Activated T-cell treated with anti-CD3 and anti-CD28 coated beads, Interleukin-2, amount 50 U/mL, for 24 hours (primary cell): ENCODE measurements around the gene CDH16.
"Not testable (repeated sequence)": the region's sequence is repeated elsewhere in the genome, so short reads cannot be mapped to it uniquely, and the experiment has no call there.

Experiments
- DNase-seq: peaks from one replicate; pipeline ENCODE4 v3.0.0-alpha.2; 2020
- H3K27ac Mint-ChIP-seq: 2 replicates; pipeline ENCODE4 v1.8.0; 2020; ENCODE audit warnings: mild to moderate bottlenecking, mixed read lengths
- H3K27me3 Mint-ChIP-seq: 2 replicates; pipeline ENCODE4 v1.8.0; 2020; ENCODE audit warnings: mixed read lengths
- H3K36me3 Mint-ChIP-seq: 2 replicates; pipeline ENCODE4 v1.8.0; 2020; ENCODE audit warnings: low read depth, mixed read lengths
- H3K4me1 Mint-ChIP-seq: 2 replicates; pipeline ENCODE4 v1.8.0; 2020; ENCODE audit warnings: low read depth, mixed read lengths
- H3K4me3 Mint-ChIP-seq: 2 replicates; pipeline ENCODE4 v1.8.0; 2020; ENCODE audit warnings: mild to moderate bottlenecking, moderate library complexity, mixed read lengths
- H3K9me3 Mint-ChIP-seq: 2 replicates; pipeline ENCODE4 v1.8.0; 2020; ENCODE audit warnings: mixed read lengths

The CDH16 gene

DNA sequence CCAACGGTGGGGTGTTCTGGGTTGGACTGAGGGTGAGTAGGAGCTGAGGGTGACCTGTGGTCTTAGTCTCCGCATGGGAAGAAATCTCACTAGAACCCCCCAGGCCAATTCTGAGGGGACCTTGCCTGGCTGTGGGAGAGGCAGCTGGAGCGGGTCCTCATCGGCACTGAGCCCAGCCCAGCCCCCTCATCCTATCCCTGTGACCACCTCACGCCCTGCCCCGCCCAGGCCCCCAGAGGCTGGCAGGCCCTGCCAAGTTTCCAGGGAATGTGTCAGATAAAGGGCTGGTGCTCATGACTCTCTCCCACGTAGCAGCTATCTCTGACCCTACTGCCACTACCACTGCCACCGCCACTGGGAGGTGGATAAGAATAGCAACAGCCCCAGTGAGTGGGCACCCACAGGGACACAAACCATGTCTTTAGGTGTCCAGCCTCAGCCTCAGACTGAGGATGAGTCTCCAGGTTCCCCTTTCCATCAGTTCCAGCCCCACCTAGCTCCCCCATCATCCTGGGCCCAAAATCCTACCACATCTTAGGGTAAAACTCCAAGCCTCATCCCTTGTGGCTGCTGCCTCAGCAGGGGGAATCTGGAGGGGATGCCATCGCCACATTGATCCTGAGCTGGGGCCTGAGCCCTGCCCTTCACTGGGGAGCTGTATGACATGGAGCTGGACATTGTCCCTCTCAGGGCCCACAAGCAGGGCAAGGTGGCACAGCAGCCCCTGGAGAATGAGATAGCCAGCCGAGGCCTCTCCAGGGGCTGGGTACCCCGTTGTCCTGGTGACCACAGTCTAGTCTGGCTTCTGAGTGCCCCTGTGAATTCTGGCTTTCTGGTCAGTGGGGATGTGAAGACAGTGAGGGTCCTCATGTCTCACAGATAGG lies 14.9 kb downstream of the CDH16 start:
- Mint-ChIP-seq H3K27ac (no peak overlapping the region), H3K27me3 (no peaks in the 10 kb centered on the region), H3K9me3 (no peaks in the 10 kb centered on the region), H3K36me3 (no peaks in the 10 kb centered on the region), H3K4me3 (no peak overlapping the region), H3K4me1 (peaks cover 6% of the 10 kb centered on the region)
- DNase-seq, result no peak

GRCh38 chr16:66902648-66903543 lies 15.8 kb downstream of the CDH16 start:
- Mint-ChIP-seq H3K36me3 (no peaks in the 10 kb centered on the region), H3K4me3 (no peak overlapping the region), H3K27me3 (no peaks in the 10 kb centered on the region), H3K27ac (no peak overlapping the region), H3K4me1 (peaks cover 6% of the 10 kb centered on the region), H3K9me3 (no peaks in the 10 kb centered on the region)
- no peak for DNase-seq

- no peaks in the 10 kb centered on the region for H3K27me3 Mint-ChIP-seq
- H3K27ac Mint-ChIP-seq, result no peak overlapping the region
- H3K4me1 Mint-ChIP-seq, result peaks cover 6% of the 10 kb centered on the region
- H3K4me3 Mint-ChIP-seq, result no peak overlapping the region
- H3K36me3 Mint-ChIP-seq, result no peaks in the 10 kb centered on the region
- no peak for DNase-seq
- H3K9me3 Mint-ChIP-seq, result no peaks in the 10 kb centered on the region
Observed at GRCh38 chr16:66901626-66902025, 17.1 kb downstream of the CDH16 start.

GRCh38 chr16:66900721-66901441 lies 17.8 kb downstream of the CDH16 start:
- Mint-ChIP-seq H3K36me3 (peaks cover 3% of the 10 kb centered on the region), H3K4me1 (peaks cover 2% of the 10 kb centered on the region), H3K27me3 (no peaks in the 10 kb centered on the region), H3K9me3 (no peaks in the 10 kb centered on the region), H3K27ac (no peak overlapping the region), H3K4me3 (no peak overlapping the region)
- no peak for DNase-seq

DNA sequence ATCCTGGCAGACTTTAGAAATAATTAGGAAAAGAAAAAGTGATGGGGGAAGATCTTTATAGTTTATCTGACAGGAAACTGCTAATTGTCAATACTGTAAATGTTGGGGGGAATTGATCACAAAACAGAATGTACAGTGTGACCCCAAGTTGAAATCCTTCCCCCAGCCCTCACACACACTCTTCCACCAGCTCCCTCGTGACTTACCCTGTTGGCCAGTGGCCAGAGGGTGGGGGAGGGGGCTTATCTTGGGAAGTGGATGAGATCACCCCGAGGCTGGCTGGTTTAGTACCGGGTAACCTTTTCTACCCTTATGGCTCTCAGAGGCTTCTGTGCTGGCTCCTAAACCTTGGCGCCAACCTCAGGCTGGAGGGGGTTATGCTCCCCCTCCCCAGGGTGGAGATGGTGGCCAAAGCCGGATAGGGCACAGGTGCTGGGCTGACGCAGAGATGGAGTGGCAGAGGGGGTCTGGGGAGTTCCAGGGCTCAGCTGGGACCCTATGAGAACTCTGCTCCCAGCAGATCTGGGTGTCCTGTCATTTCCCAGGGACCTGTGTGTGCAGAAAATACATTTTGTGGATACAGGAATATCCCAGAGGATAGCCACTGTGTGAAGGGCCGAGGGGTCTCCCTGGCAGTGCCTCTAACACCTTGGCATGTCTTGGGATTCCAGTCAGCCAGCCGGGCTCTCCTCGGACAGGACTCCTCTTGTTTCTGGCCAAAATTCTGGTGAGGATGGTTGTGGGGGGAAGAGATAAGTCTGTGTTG lies 18.6 kb downstream of the CDH16 start:
- H3K4me1 Mint-ChIP-seq, result no peaks in the 10 kb centered on the region
- no peak overlapping the region for H3K4me3 Mint-ChIP-seq
- no peaks in the 10 kb centered on the region for H3K27me3 Mint-ChIP-seq
- H3K36me3 Mint-ChIP-seq, result peaks cover 4% of the 10 kb centered on the region
- no peaks in the 10 kb centered on the region for H3K9me3 Mint-ChIP-seq
- no peak overlapping the region for H3K27ac Mint-ChIP-seq
- no peak for DNase-seq

DNA sequence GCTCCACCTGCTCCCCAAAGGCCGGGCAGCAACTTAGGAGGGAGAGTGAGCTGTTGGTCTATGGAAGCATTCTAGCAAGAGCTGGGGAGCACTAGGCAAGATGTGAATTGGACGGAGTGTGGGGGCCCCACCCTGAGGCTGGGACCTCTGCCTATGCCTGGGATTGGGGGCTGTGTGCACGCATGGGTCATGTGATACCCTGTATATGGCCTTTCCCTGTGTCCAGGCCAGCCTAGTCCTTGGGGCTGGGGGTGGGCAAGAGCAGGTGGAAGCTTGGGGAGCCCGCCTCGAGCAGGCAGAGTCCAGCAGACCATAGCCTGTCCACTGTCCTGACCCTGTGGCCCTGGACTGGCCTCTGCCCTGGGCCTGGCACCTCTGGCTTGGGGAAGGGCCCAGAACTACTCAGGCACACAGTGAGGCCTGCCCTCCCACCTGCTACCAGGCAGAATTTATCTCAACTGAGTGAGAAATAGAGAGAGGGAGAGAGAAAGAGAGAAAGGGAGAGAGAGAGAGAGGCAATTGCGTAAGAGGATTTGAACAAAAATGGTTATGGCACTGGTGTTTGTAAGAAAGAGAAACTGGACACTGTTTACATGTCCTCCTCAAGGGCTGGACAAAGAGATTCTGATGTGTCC lies 19.3 kb downstream of the CDH16 start:
- no peaks in the 10 kb centered on the region for H3K27me3 Mint-ChIP-seq
- H3K27ac Mint-ChIP-seq, result no peak overlapping the region
- no peak for DNase-seq
- no peaks in the 10 kb centered on the region for H3K4me1 Mint-ChIP-seq
- no peaks in the 10 kb centered on the region for H3K9me3 Mint-ChIP-seq
- H3K4me3 Mint-ChIP-seq, result no peak overlapping the region
- peaks cover 11% of the 10 kb centered on the region for H3K36me3 Mint-ChIP-seq

- Mint-ChIP-seq H3K4me1 (no peaks in the 10 kb centered on the region), H3K9me3 (no peaks in the 10 kb centered on the region), H3K27me3 (no peaks in the 10 kb centered on the region), H3K27ac (no peak overlapping the region), H3K4me3 (no peak overlapping the region), H3K36me3 (peaks cover 16% of the 10 kb centered on the region)
- DNase-seq, result no peak
Observed at GRCh38 chr16:66898933-66899309, 19.8 kb downstream of the CDH16 start.

- Mint-ChIP-seq H3K4me1 (peaks cover under 1% of the 10 kb centered on the region), H3K36me3 (peaks cover 18% of the 10 kb centered on the region), H3K27me3 (no peaks in the 10 kb centered on the region), H3K4me3 (no peak overlapping the region), H3K9me3 (no peaks in the 10 kb centered on the region), H3K27ac (no peak overlapping the region)
- no peak for DNase-seq
Observed at GRCh38 chr16:66898207-66898606, 20.5 kb downstream of the CDH16 start.

DNA sequence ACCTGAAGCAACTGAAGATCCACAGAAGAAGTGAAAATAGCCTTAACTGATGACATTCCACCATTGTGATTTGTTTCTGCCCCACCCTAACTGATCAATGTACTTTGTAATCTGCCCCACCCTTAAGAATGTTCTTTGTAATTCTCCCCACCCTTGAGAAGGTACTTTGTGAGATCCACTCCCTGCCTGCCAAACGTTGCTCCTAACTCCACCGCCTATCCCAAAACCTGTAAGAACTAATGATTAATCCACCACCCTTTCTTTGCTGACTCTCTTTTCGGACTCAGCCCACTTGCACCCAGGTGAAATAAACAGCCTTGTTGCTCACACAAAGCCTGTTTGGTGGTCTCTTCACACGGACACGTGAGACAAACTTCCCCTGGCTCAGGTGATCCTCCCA lies 22.0 kb downstream of the CDH16 start:
- DNase-seq, H3K4me3 Mint-ChIP-seq, H3K9me3 Mint-ChIP-seq, H3K27me3 Mint-ChIP-seq, H3K27ac Mint-ChIP-seq, H3K4me1 Mint-ChIP-seq: not testable (repeated sequence)
- peaks cover 25% of the 10 kb centered on the region for H3K36me3 Mint-ChIP-seq

- Mint-ChIP-seq H3K27me3 (no peaks in the 10 kb centered on the region), H3K4me1 (peaks cover 8% of the 10 kb centered on the region), H3K9me3 (no peaks in the 10 kb centered on the region), H3K36me3 (peaks cover 31% of the 10 kb centered on the region), H3K27ac (no peak overlapping the region), H3K4me3 (no peak overlapping the region)
- DNase-seq, result no peak
Observed at GRCh38 chr16:66895999-66896398, 22.7 kb downstream of the CDH16 start.

GRCh38 chr16:66895689-66895979 lies 23.1 kb downstream of the CDH16 start:
- Mint-ChIP-seq H3K36me3 (peaks cover 35% of the 10 kb centered on the region), H3K27me3 (no peaks in the 10 kb centered on the region), H3K9me3 (no peaks in the 10 kb centered on the region), H3K4me1 (peaks cover 8% of the 10 kb centered on the region), H3K27ac (no peak overlapping the region), H3K4me3 (no peak overlapping the region)
- no peak for DNase-seq

GRCh38 chr16:66894948-66895688 lies 23.6 kb downstream of the CDH16 start:
- Mint-ChIP-seq H3K27me3 (no peaks in the 10 kb centered on the region), H3K9me3 (no peaks in the 10 kb centered on the region), H3K4me1 (peaks cover 8% of the 10 kb centered on the region), H3K36me3 (peaks cover 39% of the 10 kb centered on the region), H3K27ac (no peak overlapping the region), H3K4me3 (no peak overlapping the region)
- peak; percentile 69 for DNase-seq

DNA sequence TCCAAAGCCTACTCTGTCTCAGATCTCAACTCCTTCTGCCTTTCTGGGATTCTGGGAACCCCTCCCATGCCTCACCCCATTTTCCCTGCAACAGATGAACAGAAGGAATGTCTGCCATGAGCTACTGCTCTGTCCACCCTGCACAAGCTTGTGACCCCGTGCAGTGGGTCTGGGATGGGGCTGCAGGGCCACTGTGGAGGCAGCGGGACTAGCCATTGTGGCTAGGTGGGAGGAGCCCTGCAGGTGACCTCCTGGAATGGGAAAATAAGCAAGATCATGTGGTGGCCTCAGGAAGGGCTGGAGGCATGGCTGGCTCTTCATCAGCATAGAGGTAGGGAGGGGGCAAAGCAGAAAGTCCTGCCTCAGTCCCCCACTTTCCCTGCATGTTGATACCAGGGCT lies 24.6 kb downstream of the CDH16 start:
- Mint-ChIP-seq H3K36me3 (peaks cover 45% of the 10 kb centered on the region), H3K27me3 (no peaks in the 10 kb centered on the region), H3K4me3 (no peak overlapping the region), H3K4me1 (peaks cover 12% of the 10 kb centered on the region), H3K27ac (peak overlapping the region; percentile 52), H3K9me3 (no peaks in the 10 kb centered on the region)
- DNase-seq, result no peak
